H9 (cell line): ENCODE results near the gene KLK15. TPM values are rescaled to one million over a fixed set of nuclear protein-coding genes. Genes with fewer than 3 reads are reported as not detected.

ENCODE experiments used
- DNase-seq: peaks from one replicate; pipeline ENCODE4 v3.0.0-alpha.2; 2017
- H2AFZ ChIP-seq: one replicate; pipeline ENCODE4 v1.6.1; 2013; ENCODE audit warnings: mild to moderate bottlenecking, low read length, control low read depth, moderate library complexity
- H2AK5ac ChIP-seq: 2 replicates; pipeline ENCODE4 v1.6.1; 2013; ENCODE audit warnings: low read length, control low read depth, mixed read lengths; ENCODE audit not compliant: insufficient read length
- H2BK120ac ChIP-seq: one replicate; pipeline ENCODE4 v1.6.1; 2013; ENCODE audit warnings: low read depth, mild to moderate bottlenecking, low read length, control low read depth, inconsistent platforms; ENCODE audit not compliant: poor library complexity, severe bottlenecking
- H2BK12ac ChIP-seq: 2 replicates; pipeline ENCODE4 v1.6.1; 2013; ENCODE audit warnings: low read length, control low read depth, mixed read lengths, low read depth; ENCODE audit not compliant: insufficient read length
- H2BK15ac ChIP-seq: 2 replicates; pipeline ENCODE4 v1.6.1; 2013; ENCODE audit warnings: low read depth, low read length, control low read depth
- H2BK20ac ChIP-seq: one replicate; pipeline ENCODE4 v1.6.1; 2013; ENCODE audit warnings: low read depth, mild to moderate bottlenecking, low read length, control low read depth, inconsistent platforms; ENCODE audit not compliant: poor library complexity, severe bottlenecking
- H2BK5ac ChIP-seq: 2 replicates; pipeline ENCODE4 v1.6.1; 2013; ENCODE audit warnings: low read length, control low read depth, mixed read lengths; ENCODE audit not compliant: insufficient read length
- H3K14ac ChIP-seq: 2 replicates; pipeline ENCODE4 v1.6.1; 2013; ENCODE audit warnings: low read length, control low read depth; ENCODE audit not compliant: insufficient read depth
- H3K18ac ChIP-seq: 2 replicates; pipeline ENCODE4 v1.6.1; 2013; ENCODE audit warnings: low read depth, mild to moderate bottlenecking, mixed read lengths, low read length, control low read depth; ENCODE audit not compliant: insufficient read length
- H3K23ac ChIP-seq: 2 replicates; pipeline ENCODE4 v1.6.1; 2013; ENCODE audit warnings: low read length, control low read depth, mixed read lengths, low read depth; ENCODE audit not compliant: insufficient read length
- H3K23me2 ChIP-seq: 2 replicates; pipeline ENCODE4 v1.6.1; 2013; ENCODE audit warnings: low read depth, mild to moderate bottlenecking, mixed read lengths, low read length, control low read depth; ENCODE audit not compliant: insufficient read length, poor library complexity, severe bottlenecking
- H3K27ac ChIP-seq: 2 replicates; pipeline ENCODE4 v1.5.1; 2013; ENCODE audit warnings: low read length, control low read depth, mixed read lengths, low read depth; ENCODE audit not compliant: insufficient read length
- H3K27me3 ChIP-seq: 2 replicates; pipeline ENCODE4 v1.6.1; 2013; ENCODE audit warnings: low read length, control low read depth, inconsistent platforms; ENCODE audit not compliant: insufficient read depth
- H3K4ac ChIP-seq: 2 replicates; pipeline ENCODE4 v1.6.1; 2013; ENCODE audit warnings: low read depth, mild to moderate bottlenecking, control low read depth, inconsistent platforms, low read length, moderate library complexity
- H3K4me1 ChIP-seq: 2 replicates; pipeline ENCODE4 v1.6.1; 2013; ENCODE audit warnings: low read length, control low read depth, inconsistent platforms; ENCODE audit not compliant: insufficient read depth
- H3K4me2 ChIP-seq: 2 replicates; pipeline ENCODE4 v1.6.1; 2013; ENCODE audit warnings: low read length, control low read depth, mixed read lengths; ENCODE audit not compliant: insufficient read length, insufficient read depth
- H3K56ac ChIP-seq: 2 replicates; pipeline ENCODE4 v1.6.1; 2013; ENCODE audit warnings: low read depth, mild to moderate bottlenecking, mixed read lengths, low read length, control low read depth; ENCODE audit not compliant: insufficient read length
- H3K79me1 ChIP-seq: 2 replicates; pipeline ENCODE4 v1.6.1; 2013; ENCODE audit warnings: low read depth, mild to moderate bottlenecking, moderate library complexity, low read length, control low read depth, inconsistent platforms; ENCODE audit not compliant: insufficient read depth, poor library complexity, severe bottlenecking
- H3K79me2 ChIP-seq: 2 replicates; pipeline ENCODE4 v1.6.1; 2013; ENCODE audit warnings: low read length, control low read depth, inconsistent platforms; ENCODE audit not compliant: insufficient read depth
- H3K9ac ChIP-seq: 2 replicates; pipeline ENCODE4 v1.6.1; 2013; ENCODE audit warnings: low read length, control low read depth, mixed read lengths; ENCODE audit not compliant: insufficient read length; ENCODE audit errors: extremely low read depth
- H3K9me3 ChIP-seq: one replicate; pipeline ENCODE4 v1.6.1; 2013; ENCODE audit warnings: low read depth, low read length, inconsistent platforms; ENCODE audit not compliant: control insufficient read depth
- H3T11ph ChIP-seq: one replicate; pipeline ENCODE4 v1.6.1; 2013; ENCODE audit warnings: mild to moderate bottlenecking, low read length, control low read depth, inconsistent platforms
- H4K20me1 ChIP-seq: one replicate; pipeline ENCODE4 v1.6.1; 2013; ENCODE audit not compliant: control insufficient read depth, insufficient read length, insufficient read depth
- H4K5ac ChIP-seq: 2 replicates; pipeline ENCODE4 v1.6.1; 2013; ENCODE audit warnings: low read depth, mild to moderate bottlenecking, mixed read lengths, low read length, control low read depth; ENCODE audit not compliant: insufficient read length
- H4K8ac ChIP-seq: replicated peaks from 2 replicates; pipeline ENCODE4 v1.6.1; 2013; ENCODE audit warnings: low read length, control low read depth, mixed read lengths, low read depth; ENCODE audit not compliant: insufficient read length
- H4K91ac ChIP-seq: 2 replicates; pipeline ENCODE4 v1.6.1; 2013; ENCODE audit warnings: low read depth, mild to moderate bottlenecking, moderate library complexity, mixed read lengths, low read length, control low read depth; ENCODE audit not compliant: insufficient read length
- H3K27ac Mint-ChIP-seq, 3 experiments: 2 replicates in 2 of 3; 3 replicates in 1 of 3; pipeline ENCODE4 v1.8.0; 2020 to 2021; ENCODE audit warnings: mixed read lengths in 3 of 3, mild to moderate bottlenecking in 1 of 3, moderate library complexity in 1 of 3
- H3K27me3 Mint-ChIP-seq: 2 replicates; pipeline ENCODE4 v1.8.0; 2021; ENCODE audit warnings: low read depth, mild to moderate bottlenecking, moderate library complexity, mixed read lengths
- H3K36me3 Mint-ChIP-seq, 3 experiments: 2 replicates in 2 of 3; 3 replicates in 1 of 3; pipeline ENCODE4 v1.8.0; 2020 to 2021; ENCODE audit warnings: low read depth in 3 of 3, mixed read lengths in 3 of 3; ENCODE audit not compliant: insufficient read depth in 1 of 3
- H3K4me1 Mint-ChIP-seq, 2 experiments: 2 replicates each; pipeline ENCODE4 v1.8.0; 2020; ENCODE audit warnings: mixed read lengths in 2 of 2
- H3K4me3 Mint-ChIP-seq, 2 experiments: 2 replicates in 1 of 2; 3 replicates in 1 of 2; pipeline ENCODE4 v1.8.0; 2020 to 2021; ENCODE audit warnings: mild to moderate bottlenecking in 2 of 2, mixed read lengths in 2 of 2, moderate library complexity in 1 of 2
- H3K9me3 Mint-ChIP-seq, 2 experiments: 2 replicates in 1 of 2; 3 replicates in 1 of 2; pipeline ENCODE4 v1.8.0; 2020; ENCODE audit warnings: mild to moderate bottlenecking in 2 of 2, mixed read lengths in 2 of 2, moderate library complexity in 1 of 2
- whole genome bisulfite sequencing: extraction: QIAGEN DNeasy Blood & Tissue Kit; methylation state at CpG from one replicate; pipeline ENCODE4 v1.1.7; 2013; ENCODE audit warnings: missing lambda C conversion rate, low lambda C conversion rate, mixed read lengths; ENCODE audit not compliant: insufficient read length; ENCODE audit errors: extremely low coverage; 5-methylcytosine and 5-hydroxymethylcytosine counted together
- total RNA-seq: library from RNA; stranded (reverse); gene quantifications from 2 replicates; pipeline ENCODE4 v1.2.1, GENCODE V29; 2021
- TF ChIP-seq, protein P1 (sequence below): fragments of 200-600 bp; sonication (generic); conservative IDR thresholded peaks from 3 replicates; pipeline ENCODE4 v1.8.0; 2021; ENCODE audit warnings: antibody characterized with exemption, mild to moderate bottlenecking

The KLK15 gene
- total RNA-seq, 1 experiment from 2014 or later, result not detected

DNA sequence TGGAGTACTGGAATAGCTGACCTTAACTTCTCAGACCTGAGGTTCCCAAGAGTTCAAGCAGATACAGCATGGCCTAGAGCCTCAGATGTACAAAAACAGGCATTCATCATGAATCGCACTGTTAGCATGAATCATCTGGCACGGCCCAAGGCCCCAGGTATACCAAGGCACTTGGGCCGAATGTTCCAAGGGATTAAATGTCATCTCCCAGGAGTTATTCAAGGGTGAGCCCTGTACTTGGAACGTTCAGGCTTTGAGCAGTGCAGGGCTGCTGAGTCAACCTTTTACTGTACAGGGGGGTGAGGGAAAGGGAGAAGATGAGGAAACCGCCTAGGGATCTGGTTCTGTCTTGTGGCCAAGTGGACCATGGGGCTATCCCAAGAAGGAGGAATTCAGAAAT lies 27.6 kb upstream of the KLK15 start:
- Mint-ChIP-seq H3K36me3 (no peaks in the 10 kb centered on the region; a peak in 1 of 7 replicates), H3K27ac (no peak overlapping the region), H3K4me1 (peaks cover 12 to 21% of the 10 kb centered on the region in 2 experiments), H3K27me3 (peaks cover 72% of the 10 kb centered on the region), H3K4me3 (no peak overlapping the region), H3K9me3 (peaks cover 3 to 4% of the 10 kb centered on the region in 2 experiments; a peak in 2 of 5 replicates)
- Histone ChIP-seq H3K4me1 (peaks cover 8% of the 10 kb centered on the region; the same call in 1 of the 2 replicates), H3T11ph (no peak overlapping the region), H2BK20ac (no peak overlapping the region), H3K4ac (no peak overlapping the region), H2BK120ac (no peak overlapping the region), H3K79me2 (no peaks in the 10 kb centered on the region), H3K56ac (no peak overlapping the region), H3K27me3 (no peaks in the 10 kb centered on the region), H4K8ac (no peak overlapping the region), H2BK15ac (no peak overlapping the region), H2AK5ac (no peak overlapping the region), H3K27ac (no peak overlapping the region), H4K5ac (no peak overlapping the region), H4K20me1 (no peaks in the 10 kb centered on the region), H2BK12ac (no peak overlapping the region), H4K91ac (no peak overlapping the region), H2AFZ (no peak overlapping the region), H3K9ac (no peak overlapping the region), H3K23ac (no peak overlapping the region), H3K14ac (no peak overlapping the region), H2BK5ac (no peak overlapping the region), H3K18ac (no peak overlapping the region), H3K9me3 (no peaks in the 10 kb centered on the region), H3K23me2 (no peaks in the 10 kb centered on the region), H3K79me1 (no peaks in the 10 kb centered on the region), H3K4me2 (no peak overlapping the region)
- no CpG with 5 or more reads among the region's 5 CpGs for WGBS
- no peak for DNase-seq
- TF ChIP-seq, protein P1, sequence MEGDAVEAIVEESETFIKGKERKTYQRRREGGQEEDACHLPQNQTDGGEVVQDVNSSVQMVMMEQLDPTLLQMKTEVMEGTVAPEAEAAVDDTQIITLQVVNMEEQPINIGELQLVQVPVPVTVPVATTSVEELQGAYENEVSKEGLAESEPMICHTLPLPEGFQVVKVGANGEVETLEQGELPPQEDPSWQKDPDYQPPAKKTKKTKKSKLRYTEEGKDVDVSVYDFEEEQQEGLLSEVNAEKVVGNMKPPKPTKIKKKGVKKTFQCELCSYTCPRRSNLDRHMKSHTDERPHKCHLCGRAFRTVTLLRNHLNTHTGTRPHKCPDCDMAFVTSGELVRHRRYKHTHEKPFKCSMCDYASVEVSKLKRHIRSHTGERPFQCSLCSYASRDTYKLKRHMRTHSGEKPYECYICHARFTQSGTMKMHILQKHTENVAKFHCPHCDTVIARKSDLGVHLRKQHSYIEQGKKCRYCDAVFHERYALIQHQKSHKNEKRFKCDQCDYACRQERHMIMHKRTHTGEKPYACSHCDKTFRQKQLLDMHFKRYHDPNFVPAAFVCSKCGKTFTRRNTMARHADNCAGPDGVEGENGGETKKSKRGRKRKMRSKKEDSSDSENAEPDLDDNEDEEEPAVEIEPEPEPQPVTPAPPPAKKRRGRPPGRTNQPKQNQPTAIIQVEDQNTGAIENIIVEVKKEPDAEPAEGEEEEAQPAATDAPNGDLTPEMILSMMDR, result no peak
